Measurements from ENCODE around the gene CCDC148. TPM values are rescaled to one million over a fixed set of nuclear protein-coding genes. Genes with fewer than 3 reads are reported as not detected.
A peak's percentile ranks its signal among the peaks of the same experiment; 100 is the strongest.

Gene CCDC148
- total RNA-seq: not detected in 2 replicates

DNA sequence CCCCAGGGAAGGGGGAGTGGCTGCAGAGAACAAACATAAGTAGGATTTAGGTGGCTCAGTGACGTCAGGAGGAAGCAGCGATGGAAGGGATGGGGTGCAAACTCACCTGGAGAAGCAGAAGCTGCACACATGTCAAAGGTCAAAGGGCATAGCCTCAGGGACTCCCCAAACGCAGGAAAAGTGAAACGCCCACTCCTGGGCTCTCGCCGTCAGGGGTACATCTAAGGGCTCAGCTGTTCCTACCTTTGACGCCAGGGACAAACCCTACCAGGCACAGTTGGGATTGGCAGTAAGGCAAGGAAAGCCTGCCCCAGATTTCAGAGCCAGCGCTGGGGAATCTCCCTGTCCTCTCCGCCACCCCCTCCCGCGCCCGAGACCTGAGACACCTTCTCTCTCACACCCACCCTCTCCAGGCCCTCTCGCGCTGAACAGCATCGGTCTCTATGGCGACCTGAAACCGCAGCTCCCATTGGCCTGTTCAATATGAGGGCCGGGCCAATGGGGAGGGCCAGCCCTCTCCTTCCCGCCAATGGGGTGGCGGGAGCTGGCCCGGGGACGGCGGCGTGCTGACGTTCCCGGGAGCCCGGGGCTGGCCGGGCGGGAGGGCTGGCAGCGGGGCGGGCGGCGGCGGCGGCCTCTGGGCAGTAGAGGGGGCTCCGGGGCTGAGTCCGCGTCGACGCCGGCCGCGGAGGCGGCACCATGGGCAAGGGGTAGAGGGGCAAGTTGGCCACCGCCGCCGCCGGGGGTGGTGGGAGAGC lies at the start of gene CCDC148, which contains the start of gene PKP4:
TSS of gene CCDC148 (minus strand) at position 445 of the 758 bp plus-strand sequence. CDS start at position 131, 314 bp downstream.
TSS of gene PKP4 (plus strand) at position 644 of the 758 bp plus-strand sequence. CDS start 76,233 bp downstream, outside the sequence.
- Mint-ChIP-seq H3K27ac (peak within 1 kb of the TSS; percentile 94), H3K27me3 (peaks cover 42% of the 10 kb centered on the region), H3K36me3 (ENCODE audit: low read depth) (peaks cover 3% of the 10 kb centered on the region), H3K4me3 (peak within 1 kb of the TSS; percentile 91), H3K9me3 (no peaks in the 10 kb centered on the region), H3K4me1 (peaks cover 19% of the 10 kb centered on the region)
- DNase-seq: peak; percentile 97
- intact Hi-C loops (cut with micrococcal nuclease): loop anchor here (1.0 to 10.0 kb wide), 7 partner anchors 64 to 1256 kb away; partner anchors contain the start of genes ACVR1 and MARCHF7

DNA sequence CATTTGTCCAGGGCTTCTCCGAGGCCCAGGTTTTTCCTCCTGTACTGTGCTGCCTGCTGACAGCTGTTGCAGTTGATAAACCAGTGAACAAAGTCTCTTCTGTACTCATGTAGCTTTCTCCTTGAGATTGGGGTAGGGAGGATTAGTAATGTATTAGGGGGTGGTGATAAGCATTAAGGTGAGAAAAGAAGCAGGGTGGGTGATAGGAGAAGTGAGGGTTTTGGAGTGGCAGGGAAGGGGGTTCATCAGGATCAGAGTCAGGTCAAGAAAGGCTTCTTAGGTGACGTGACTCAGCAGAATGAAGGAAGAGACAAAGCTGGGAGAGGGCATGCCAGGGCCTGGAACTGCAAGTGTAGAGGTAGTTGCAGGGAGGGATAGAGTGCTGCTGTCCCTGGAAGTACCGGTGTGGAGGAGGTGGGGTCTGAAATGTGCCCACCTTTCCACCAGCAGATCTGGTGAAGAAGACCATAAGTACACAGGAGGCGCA lies 48.9 kb upstream of the CCDC148 start:
- peak; percentile 41 for DNase-seq
- Mint-ChIP-seq H3K4me3 (no peak overlapping the region), H3K27me3 (no peaks in the 10 kb centered on the region), H3K4me1 (peaks cover 8% of the 10 kb centered on the region), H3K27ac (peak overlapping the region; percentile 17), H3K9me3 (no peaks in the 10 kb centered on the region), H3K36me3 (ENCODE audit: low read depth) (no peaks in the 10 kb centered on the region)
- intact Hi-C loops (cut with micrococcal nuclease): no loop called here

DNA sequence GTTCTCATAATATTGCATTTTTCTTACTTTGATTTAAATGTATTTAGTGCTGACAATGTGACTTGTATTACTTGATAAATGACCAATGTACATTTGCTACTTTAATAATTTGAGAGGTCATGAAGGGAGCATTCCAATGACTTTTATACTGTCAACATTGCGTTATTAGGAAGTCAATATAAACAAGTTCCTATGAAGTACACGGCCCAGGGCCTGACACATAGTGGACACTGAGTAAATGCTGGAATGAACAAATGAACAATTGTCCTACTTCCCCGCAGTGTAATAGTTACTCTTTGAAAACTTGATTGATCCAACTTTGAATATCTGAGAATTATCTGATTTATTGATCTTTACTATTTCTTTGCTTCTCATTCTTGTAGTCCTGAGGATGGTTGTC lies 47.5 kb upstream of the CCDC148 start:
- no peak for DNase-seq
- H3K9me3 Mint-ChIP-seq: no peaks in the 10 kb centered on the region
- peaks cover 8% of the 10 kb centered on the region for H3K4me1 Mint-ChIP-seq
- H3K4me3 Mint-ChIP-seq: no peak overlapping the region
- no peaks in the 10 kb centered on the region for H3K36me3 Mint-ChIP-seq (ENCODE audit: low read depth)
- no peak overlapping the region for H3K27ac Mint-ChIP-seq
- intact Hi-C loops (cut with micrococcal nuclease): no loop called here
- H3K27me3 Mint-ChIP-seq: no peaks in the 10 kb centered on the region

DNA sequence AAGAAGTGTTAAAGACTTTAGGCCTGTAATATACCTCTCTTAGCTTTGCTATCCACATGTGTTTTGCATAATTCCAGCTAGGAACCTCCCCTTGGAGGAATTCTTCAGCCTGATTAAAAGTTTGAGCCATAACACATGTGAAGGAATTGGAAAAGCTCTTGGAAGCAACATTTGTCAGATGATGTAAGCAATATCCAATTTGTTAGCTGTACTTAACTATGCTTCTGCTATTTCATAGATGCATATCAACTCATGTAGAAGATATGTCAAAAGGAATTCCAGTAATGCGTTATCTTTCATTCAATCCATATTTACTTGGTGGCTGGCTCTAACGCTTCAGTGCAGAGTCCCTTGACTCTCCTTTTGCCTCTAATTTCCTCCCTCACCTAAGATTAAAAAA lies 46.4 kb upstream of the CCDC148 start:
- H3K36me3 Mint-ChIP-seq (ENCODE audit: low read depth): no peaks in the 10 kb centered on the region
- no peak overlapping the region for H3K27ac Mint-ChIP-seq
- no peaks in the 10 kb centered on the region for H3K9me3 Mint-ChIP-seq

DNA sequence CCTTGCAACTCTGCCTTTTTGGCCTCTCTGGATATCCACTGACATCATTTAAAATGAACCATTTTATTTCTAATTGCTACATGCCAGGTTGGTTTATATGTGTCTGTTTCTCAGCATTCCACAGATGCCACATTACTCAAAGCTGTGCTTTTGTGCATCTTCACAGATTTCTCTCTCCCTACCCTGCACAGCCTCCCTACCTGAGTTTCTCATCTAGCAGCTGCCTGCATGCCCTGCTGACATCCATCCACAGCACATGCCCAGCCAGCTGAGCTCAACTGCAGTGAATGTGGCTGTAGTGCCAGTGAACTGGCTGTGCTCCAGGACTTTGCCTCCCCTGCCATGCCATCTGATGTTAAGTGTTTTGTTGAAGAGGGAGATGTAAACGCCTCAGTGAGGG lies 44.7 kb upstream of the CCDC148 start:
- Mint-ChIP-seq H3K27me3 (no peaks in the 10 kb centered on the region), H3K27ac (no peak overlapping the region), H3K4me1 (peaks cover 6% of the 10 kb centered on the region), H3K4me3 (no peak overlapping the region), H3K9me3 (no peaks in the 10 kb centered on the region), H3K36me3 (ENCODE audit: low read depth) (no peaks in the 10 kb centered on the region)
- DNase-seq: peak; percentile 41
- intact Hi-C loops (cut with micrococcal nuclease): no loop called here

More for the DNA sequence above, 46.4 kb upstream of the CCDC148 start:
- Mint-ChIP-seq H3K27me3 (no peaks in the 10 kb centered on the region), H3K4me3 (no peak overlapping the region), H3K4me1 (peaks cover 8% of the 10 kb centered on the region)
- intact Hi-C loops (cut with micrococcal nuclease): no loop called here
- DNase-seq: no peak

DNA sequence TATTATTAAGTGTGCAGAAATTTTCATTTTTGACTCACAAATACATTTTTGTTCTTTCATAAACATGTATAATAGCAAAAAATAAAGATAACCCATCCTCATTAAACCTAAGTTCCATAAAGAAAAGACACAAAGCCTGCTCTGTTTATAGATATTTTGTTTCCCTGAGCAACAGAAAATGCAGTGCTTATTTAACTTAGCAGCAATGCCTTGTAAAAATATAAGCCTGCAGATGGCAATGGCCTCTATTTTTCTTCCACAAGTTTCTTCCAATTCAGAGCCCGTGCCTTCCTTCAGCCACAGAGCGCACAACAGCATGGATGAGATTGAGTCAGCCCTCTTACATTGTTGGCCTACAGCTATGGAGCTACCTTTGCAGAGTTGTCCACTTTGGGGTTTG lies 43.8 kb upstream of the CCDC148 start:
- intact Hi-C loops (cut with micrococcal nuclease): no loop called here
- no peak for DNase-seq
- Mint-ChIP-seq H3K27me3 (no peaks in the 10 kb centered on the region), H3K27ac (no peak overlapping the region), H3K4me1 (peaks cover 4% of the 10 kb centered on the region), H3K4me3 (no peak overlapping the region), H3K9me3 (no peaks in the 10 kb centered on the region), H3K36me3 (ENCODE audit: low read depth) (no peaks in the 10 kb centered on the region)

DNA sequence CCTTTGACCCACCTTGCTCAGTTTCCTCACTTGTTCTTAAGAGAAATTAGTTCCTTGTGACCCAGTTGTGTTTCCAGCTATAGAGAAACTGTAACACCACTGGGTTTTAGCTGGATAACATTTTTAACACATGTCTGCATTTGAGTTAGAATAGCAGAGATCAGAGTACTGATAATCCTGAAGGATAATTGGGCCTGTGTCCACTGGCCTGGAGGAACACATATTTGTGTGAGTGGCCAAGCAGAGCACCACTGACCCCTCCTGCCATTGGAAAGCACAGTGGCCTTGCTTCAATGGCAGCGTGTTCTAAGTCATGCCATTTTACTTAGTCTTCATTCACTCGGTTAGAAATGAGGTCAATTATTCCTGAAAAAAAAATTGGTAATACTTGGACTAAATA lies 42.8 kb upstream of the CCDC148 start:
- Mint-ChIP-seq H3K36me3 (ENCODE audit: low read depth) (no peaks in the 10 kb centered on the region), H3K4me1 (peaks cover 3% of the 10 kb centered on the region), H3K27ac (no peak overlapping the region), H3K4me3 (no peak overlapping the region), H3K27me3 (no peaks in the 10 kb centered on the region), H3K9me3 (no peaks in the 10 kb centered on the region)
- intact Hi-C loops (cut with micrococcal nuclease): no loop called here
- peak; percentile 29 for DNase-seq

DNA sequence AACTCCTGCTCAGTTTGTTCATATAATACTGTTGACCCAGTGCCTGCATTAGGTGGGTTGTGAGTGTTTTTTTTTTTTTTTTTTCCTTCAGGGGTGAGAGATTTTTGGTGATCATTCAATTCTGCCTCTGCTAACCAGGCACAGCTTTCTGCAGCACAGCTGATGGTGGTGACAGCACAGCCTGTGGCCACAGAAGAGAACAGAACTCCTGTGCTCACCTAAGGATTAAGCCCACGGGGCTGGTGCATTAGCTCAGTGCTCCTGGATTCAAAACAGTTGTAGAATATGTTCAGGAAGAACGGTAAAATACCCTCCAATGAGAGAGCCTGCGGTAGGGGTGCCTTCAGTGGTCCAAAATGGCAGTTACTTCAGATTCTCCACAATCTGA lies 42.2 kb upstream of the CCDC148 start:
- H3K9me3 Mint-ChIP-seq: no peaks in the 10 kb centered on the region
- no peaks in the 10 kb centered on the region for H3K36me3 Mint-ChIP-seq (ENCODE audit: low read depth)
- no peaks in the 10 kb centered on the region for H3K27me3 Mint-ChIP-seq
- no peak overlapping the region for H3K27ac Mint-ChIP-seq
- intact Hi-C loops (cut with micrococcal nuclease): no loop called here
- H3K4me3 Mint-ChIP-seq: no peak overlapping the region
- peak; percentile 40 for DNase-seq
- H3K4me1 Mint-ChIP-seq: peaks cover 3% of the 10 kb centered on the region

DNA sequence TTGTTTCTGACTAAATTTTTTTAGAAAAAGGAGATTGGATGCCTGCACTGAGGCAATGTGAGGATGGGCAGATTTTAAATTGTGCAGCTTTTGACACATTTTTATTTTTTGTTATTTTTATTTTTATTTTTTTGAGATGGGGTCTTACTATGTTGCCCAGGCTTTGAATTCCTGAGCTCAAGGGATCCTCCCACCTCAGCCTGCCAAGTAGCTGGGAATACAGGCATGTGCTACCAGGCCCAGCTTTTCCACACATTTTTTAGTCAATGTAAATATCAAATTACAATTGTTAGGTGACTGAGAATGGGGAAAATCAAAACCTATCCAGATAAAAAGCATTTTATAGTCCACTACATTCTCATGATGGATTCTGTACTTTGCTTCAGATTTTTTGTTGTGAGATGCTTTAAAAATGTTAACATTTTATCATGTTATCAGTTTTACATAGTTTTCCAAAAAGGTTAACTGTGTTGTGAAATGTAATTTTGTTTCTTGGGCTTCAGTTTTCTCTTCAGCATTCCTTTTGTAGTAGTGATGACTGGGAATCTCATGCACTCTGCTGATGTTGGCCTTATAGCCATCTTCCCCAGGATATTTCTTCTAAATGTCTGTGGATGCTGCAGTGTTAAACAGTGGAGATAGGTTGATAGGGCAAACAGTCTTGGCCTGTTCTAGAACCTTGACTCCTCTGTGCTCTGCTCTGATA lies 41.6 kb upstream of the CCDC148 start:
- no peaks in the 10 kb centered on the region for H3K36me3 Mint-ChIP-seq (ENCODE audit: low read depth)
- H3K27ac Mint-ChIP-seq: no peak overlapping the region
- H3K27me3 Mint-ChIP-seq: no peaks in the 10 kb centered on the region
- intact Hi-C loops (cut with micrococcal nuclease): no loop called here
- DNase-seq: peak; percentile 8
- no peak overlapping the region for H3K4me3 Mint-ChIP-seq
- no peaks in the 10 kb centered on the region for H3K9me3 Mint-ChIP-seq
- H3K4me1 Mint-ChIP-seq: peaks cover 3% of the 10 kb centered on the region

DNA sequence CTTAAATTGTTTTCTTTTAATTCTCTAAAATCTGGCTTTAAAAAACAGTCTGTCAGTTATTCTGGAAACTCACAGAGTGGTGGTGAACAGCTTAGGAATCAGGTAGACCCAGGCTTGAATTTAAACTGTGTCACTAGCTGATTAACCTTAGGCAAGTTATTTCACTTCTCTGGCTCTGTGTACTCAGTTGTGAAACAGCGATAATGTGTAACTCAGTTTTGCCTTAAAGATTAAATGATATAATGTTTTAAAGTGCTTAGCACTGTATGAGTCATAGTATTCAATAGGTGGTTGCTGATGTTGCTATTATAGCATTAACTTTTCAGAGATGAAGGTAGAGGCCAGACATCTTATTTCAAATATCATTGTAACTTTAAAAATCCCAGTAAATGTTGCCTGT lies 40.9 kb upstream of the CCDC148 start:
- no peak overlapping the region for H3K4me3 Mint-ChIP-seq

DNA sequence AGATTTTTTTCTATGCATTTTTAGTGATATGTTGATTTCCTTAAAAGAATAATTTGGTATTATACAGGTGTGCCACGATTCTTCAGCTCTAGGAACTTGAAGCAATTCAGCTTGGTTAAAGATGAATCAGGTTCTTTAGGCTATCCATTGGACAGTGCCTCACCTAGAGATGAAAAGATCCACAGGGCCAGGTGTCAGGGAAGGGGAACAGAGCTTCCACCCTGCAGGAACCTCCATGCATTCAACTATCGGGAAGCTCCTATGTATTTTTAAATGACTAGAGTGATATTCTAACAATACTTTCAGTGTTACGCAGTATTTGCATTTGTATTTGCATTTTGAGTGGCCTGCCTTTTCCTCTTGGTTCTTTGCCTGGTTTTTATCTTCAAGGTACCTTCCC lies 40.4 kb upstream of the CCDC148 start:
- H3K27ac Mint-ChIP-seq: no peak overlapping the region
- H3K4me1 Mint-ChIP-seq: peaks cover 3% of the 10 kb centered on the region

More for the DNA sequence above, 40.9 kb upstream of the CCDC148 start:
- Mint-ChIP-seq H3K36me3 (ENCODE audit: low read depth) (no peaks in the 10 kb centered on the region), H3K27me3 (no peaks in the 10 kb centered on the region), H3K9me3 (no peaks in the 10 kb centered on the region), H3K4me1 (peaks cover 3% of the 10 kb centered on the region), H3K27ac (no peak overlapping the region)
- peak; percentile 6 for DNase-seq
- intact Hi-C loops (cut with micrococcal nuclease): no loop called here

DNA sequence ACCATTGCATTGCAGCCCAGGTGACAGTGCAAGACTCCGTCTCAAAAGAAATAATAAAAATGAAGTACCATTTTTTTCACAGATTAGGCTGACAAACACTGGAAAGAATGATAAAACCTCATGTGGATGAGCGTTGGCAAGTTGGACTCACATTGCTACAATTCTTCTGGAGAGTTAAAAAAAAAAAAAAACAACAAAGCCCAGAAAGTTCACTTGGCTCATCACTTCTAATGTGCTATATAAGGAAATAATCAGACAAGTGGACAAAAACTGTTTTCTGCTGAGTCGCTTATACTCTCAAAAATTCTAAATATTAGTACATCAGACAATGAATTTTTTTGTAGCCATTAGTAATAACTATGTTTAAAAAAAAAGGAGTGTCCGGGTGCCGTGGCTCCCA lies 38.6 kb upstream of the CCDC148 start:
- Mint-ChIP-seq H3K4me3 (no peak overlapping the region), H3K27ac (no peak overlapping the region), H3K27me3 (no peaks in the 10 kb centered on the region), H3K9me3 (no peaks in the 10 kb centered on the region), H3K36me3 (ENCODE audit: low read depth) (no peaks in the 10 kb centered on the region), H3K4me1 (peaks cover 3% of the 10 kb centered on the region)
- intact Hi-C loops (cut with micrococcal nuclease): no loop called here
- DNase-seq: no peak

More for the DNA sequence above, 40.4 kb upstream of the CCDC148 start:
- H3K9me3 Mint-ChIP-seq: no peaks in the 10 kb centered on the region
- no peaks in the 10 kb centered on the region for H3K27me3 Mint-ChIP-seq
- no peak overlapping the region for H3K4me3 Mint-ChIP-seq
- no peaks in the 10 kb centered on the region for H3K36me3 Mint-ChIP-seq (ENCODE audit: low read depth)
- no peak for DNase-seq
- intact Hi-C loops (cut with micrococcal nuclease): no loop called here

DNA sequence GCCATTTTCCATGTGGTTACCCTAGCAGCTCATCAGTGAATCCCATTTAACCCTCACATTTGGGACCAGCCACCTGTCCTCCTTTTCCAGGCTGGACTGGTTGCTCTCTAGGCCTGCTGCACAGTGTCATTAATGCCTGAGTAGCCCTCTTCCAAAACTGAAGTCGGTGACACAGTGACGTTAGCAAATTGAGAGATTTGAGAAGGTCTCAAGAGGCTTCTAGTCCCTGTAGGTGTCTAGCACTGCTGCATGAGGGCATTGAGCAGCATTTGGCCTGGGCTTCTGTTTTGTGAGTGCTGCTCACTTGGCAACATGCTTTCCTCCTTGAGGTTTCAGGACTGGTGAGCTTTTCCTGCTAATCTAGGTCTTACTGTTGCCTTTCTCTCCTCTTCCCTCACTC lies 36.9 kb upstream of the CCDC148 start:
- H3K9me3 Mint-ChIP-seq: no peaks in the 10 kb centered on the region
- peaks cover 3% of the 10 kb centered on the region for H3K4me1 Mint-ChIP-seq
- no peak for DNase-seq
- intact Hi-C loops (cut with micrococcal nuclease): no loop called here
- no peak overlapping the region for H3K4me3 Mint-ChIP-seq
- H3K27me3 Mint-ChIP-seq: no peaks in the 10 kb centered on the region
- H3K36me3 Mint-ChIP-seq (ENCODE audit: low read depth): no peaks in the 10 kb centered on the region
- no peak overlapping the region for H3K27ac Mint-ChIP-seq

DNA sequence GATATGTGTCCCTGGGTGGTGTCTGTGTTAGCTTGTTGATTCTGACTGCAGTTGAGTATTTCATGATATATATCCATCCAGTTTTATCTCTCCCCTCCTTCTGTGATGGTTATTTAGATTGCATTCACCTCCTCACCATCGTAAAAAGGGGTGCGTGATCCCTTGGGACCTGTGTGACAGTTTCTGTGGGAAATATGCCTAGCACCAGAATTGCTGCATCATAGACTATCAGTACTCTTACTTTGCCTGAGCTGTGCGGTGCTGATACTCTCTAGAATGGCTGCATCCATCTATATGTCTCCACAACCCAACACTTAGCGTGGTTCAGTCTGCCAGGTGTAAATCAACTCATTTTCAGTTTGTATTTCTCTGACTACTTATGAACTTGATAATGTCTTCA lies 34.5 kb upstream of the CCDC148 start:
- no peaks in the 10 kb centered on the region for H3K27me3 Mint-ChIP-seq
- intact Hi-C loops (cut with micrococcal nuclease): no loop called here
- H3K9me3 Mint-ChIP-seq: no peaks in the 10 kb centered on the region
- no peaks in the 10 kb centered on the region for H3K36me3 Mint-ChIP-seq (ENCODE audit: low read depth)
- H3K4me3 Mint-ChIP-seq: no peak overlapping the region
- H3K27ac Mint-ChIP-seq: no peak overlapping the region
- no peak for DNase-seq
- H3K4me1 Mint-ChIP-seq: peaks cover 4% of the 10 kb centered on the region

Data from activated CD4-positive, alpha-beta T cell treated with anti-CD3 and anti-CD28 coated beads, Interleukin-2, amount 10 ng/mL, durations not matched to agents 24 days and 14 days (primary cell).